HG03064 (cell line): ENCODE results near the gene ERI3.

Experiments
- ATAC-seq: cut with Tn5 transposase; IDR thresholded peaks from one replicate; pipeline ENCODE4 v1.9.1; 2021; ENCODE audit warnings: low read depth; ENCODE audit not compliant: unreplicated experiment

ERI3 gene

DNA sequence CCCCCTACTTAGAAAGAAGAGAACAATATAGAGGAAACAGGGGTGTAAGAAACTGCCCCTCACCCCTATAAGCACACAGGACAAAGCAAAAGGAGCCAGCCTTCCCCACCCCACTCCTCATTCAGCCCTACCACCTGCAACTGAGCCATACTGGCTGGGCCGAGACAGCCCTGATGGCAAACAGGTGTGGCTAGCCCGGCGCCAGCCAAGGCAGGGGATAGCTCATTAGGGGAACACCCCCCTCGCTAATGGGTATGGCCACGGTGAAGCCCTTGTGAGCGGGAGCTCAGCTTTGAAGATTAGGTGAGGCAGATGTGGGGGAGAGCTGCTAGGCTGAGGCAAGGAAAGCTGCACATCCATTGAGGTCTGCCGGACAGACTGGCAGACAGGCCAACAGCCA is 65.5 kb downstream of the ERI3 start:
- no peak for ATAC-seq

DNA sequence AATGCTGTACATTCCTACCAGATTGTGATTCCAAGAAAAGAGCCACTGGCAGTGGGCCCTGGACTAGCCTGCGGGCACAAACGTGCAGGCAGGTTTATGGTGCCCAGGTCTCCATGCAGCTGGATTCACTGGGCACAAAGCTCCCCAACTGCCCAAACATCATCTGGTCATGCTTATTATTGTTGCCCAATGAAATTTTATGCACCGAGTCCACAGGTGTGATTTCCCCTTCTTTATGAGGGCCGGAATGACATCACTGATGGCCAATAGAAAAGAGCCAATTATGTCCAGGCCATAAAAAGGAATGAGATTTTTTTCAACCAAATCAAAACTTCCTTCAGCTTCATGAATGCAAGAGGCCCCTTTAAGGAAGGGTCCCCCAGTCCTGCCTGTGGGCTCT is 66.2 kb downstream of the ERI3 start:
- no peak for ATAC-seq

GRCh38 chr1:44284184-44284583 is 70.9 kb downstream of the ERI3 start:
- ATAC-seq = no peak

DNA sequence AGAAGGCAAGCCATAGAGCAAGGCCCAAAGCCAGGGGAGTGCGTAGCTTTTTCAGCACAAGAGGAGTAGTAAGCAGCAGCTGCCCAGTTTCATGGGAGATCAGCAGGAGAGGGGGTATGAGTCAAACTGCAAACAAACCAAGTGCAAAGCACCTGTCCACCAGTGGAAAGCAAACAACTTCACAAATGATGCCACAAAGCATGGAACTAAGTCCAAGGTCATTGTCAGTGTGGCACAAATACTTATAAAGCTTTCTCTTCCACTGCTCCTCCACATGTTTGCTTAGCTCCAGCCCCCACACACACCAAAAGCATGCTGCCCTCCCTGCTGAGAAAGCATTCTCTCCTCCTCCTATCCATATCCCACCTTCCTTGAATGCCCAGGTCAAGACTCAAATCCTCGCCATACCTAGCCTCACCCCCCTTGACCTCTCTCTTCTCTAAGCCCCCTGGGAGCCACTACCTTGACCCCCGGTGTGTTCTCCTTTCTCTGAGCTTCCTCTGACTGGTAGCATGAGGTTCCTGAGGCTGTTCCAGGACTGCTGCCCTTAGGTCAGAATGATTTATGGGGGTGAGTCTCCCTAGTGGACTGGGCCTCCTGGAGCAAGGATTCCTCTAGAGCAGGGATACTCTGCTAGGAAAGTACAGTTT is 71.4 kb downstream of the ERI3 start:
- ATAC-seq = no peak

GRCh38 chr1:44282704-44283426 is 72.2 kb downstream of the ERI3 start:
- no peak for ATAC-seq

GRCh38 chr1:44281962-44282703 is 72.9 kb downstream of the ERI3 start:
- ATAC-seq = no peak

- no peak for ATAC-seq
Measured at GRCh38 chr1:44276901-44277300, 78.2 kb downstream of the ERI3 start.

GRCh38 chr1:44275991-44276405 is 79.1 kb downstream of the ERI3 start:
- ATAC-seq = no peak

DNA sequence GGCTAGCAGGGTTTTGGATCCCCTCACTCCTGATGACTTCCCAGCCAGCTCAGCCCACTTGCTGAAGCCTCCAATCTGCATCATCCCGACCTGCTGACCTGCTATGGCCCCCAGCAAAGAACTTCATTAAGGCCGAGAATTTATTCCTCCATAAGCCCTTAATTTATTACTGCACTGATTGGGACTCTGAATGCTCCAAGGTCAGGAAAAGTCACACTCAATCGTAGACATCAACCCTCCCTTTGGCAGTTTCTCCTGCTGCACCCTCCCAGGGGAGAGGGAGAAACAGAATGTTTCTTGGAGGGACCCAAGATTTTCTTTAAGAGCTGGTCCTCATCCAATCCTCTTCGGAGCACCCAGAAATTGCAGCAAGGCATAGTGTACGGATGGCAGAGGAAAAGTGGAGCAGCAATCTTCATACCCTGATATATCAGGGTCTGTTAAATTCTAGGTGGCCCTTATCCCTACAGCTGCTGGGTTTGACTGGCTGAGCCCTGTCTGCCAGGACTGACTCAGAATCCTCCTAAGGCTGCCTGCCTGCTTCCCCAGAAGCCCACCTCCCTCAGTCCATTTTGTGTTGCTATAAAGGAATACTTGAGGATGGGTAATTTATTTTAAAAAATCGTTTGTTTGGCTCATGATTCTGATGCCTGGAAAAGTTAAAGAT is 79.6 kb downstream of the ERI3 start:
- no peak for ATAC-seq

DNA sequence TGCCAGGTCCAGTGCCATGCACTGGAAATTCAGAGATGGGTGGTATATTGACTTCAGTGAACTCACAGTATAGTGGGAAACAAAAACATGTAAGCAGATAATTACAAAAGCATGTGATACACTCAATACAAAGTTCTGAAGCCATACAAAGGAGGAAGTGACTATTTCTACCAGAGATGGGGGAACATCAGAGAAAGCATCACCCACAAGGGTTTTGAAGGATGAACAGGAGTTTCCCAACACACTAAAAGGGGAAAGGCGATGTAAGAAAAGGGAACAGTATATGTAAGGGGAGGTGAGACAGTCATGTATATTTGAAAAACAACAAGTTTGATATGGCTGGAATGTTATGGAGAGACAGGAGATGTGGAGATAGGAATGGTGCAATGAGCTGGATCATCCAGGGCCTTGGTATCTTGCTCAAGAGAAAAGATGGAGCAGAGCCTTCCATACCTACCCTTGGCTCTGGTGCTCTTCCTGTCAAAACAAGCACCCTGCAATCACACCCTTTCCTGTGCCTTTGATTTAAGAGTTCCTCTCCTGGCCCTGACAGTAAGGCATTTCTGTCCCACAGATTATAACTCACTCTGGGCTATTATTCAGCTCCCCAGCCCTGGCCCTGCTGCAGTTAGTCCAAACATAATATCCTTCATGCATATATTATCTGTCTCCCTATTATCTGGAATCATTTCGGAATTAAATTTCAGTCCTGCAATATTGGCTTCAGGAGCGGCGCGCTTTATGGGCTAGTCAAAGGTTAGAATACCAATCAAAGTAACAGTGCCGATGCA is 81.3 kb downstream of the ERI3 start:
- ATAC-seq = no peak

- ATAC-seq = no peak
Measured at GRCh38 chr1:44272992-44273391, 82.1 kb downstream of the ERI3 start.

- no peak for ATAC-seq
Measured at GRCh38 chr1:44271646-44272045, 83.4 kb downstream of the ERI3 start.

DNA sequence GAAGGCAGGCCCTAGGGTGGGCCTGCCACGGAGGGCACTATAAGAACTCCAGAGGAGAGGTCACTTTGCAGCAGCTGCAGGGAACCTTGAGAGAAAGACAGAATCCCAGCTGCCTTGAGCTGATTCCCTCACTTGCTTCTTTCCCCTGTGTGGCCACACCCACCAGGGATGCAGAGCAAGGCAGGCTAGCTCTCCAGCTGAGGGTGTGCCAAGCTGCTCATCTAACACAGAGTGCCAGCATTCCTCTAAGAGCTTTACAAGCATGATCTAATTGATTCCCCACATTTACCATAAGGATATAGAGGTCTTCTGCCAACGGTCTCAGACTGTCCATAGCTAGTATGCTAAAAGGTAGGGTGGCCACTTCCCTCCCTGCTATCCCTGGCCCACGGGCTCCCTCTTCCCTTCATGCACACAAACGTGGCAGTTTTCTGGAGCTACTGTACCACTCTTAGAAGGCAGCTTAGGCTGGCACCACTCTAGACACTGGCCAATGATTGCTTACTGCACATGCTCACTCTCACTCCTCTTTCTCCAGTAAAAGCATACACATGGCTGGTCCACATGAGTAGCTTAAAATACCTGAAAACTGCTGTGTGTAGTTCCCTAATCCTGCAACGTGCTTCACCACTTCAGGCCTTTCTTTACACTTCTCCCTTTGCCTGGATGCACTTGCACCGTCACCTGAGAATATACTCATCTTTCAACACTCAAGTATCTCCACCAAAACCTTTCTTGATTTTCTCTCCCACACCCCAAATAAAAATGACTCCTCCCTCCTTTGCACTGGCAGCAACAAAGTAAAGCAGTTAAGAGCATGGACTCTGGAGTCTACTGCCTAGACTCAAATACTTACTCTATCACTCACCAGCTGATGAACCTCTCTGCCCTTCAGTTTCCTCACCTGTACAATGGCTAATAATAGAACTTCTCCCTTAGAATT is 84.1 kb downstream of the ERI3 start:
- no peak for ATAC-seq

- no peak for ATAC-seq
Measured at GRCh38 chr1:44268054-44268453, 87.0 kb downstream of the ERI3 start.

- ATAC-seq = no peak
Measured at GRCh38 chr1:44267438-44267837, 87.6 kb downstream of the ERI3 start.

GRCh38 chr1:44266400-44267344 is 88.4 kb downstream of the ERI3 start:
- no peak for ATAC-seq

GRCh38 chr1:44265656-44266358 is 89.2 kb downstream of the ERI3 start:
- ATAC-seq = no peak

DNA sequence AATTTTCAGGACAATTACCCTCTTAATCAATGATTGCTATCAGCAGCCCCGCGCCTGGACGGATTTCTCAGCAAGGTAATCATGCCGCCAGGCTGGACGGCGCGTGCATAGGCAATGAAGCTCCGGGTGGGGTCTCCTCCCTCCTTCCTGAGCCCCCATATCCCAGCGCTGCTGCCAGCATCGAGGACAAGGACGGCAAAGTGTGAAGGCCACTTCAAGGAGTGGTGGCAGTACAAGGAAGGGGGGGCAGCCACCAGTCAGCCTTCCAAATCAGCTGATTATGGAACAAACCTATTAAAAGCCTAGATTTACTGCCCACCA is 90.6 kb downstream of the ERI3 start:
- ATAC-seq = no peak
